NCI-H1092 treated with DMSO at 0.1 percent for 48 hours (cell line): ENCODE results near the gene SPATA24.
"Not testable (repeated sequence)": the region's sequence is repeated elsewhere in the genome, so short reads cannot be mapped to it uniquely, and the experiment has no call there.

Experiments
- DNase-seq: peaks from one replicate; lab custom pipeline; 2025; lab: John Stamatoyannopoulos, UW

SPATA24 gene

DNA sequence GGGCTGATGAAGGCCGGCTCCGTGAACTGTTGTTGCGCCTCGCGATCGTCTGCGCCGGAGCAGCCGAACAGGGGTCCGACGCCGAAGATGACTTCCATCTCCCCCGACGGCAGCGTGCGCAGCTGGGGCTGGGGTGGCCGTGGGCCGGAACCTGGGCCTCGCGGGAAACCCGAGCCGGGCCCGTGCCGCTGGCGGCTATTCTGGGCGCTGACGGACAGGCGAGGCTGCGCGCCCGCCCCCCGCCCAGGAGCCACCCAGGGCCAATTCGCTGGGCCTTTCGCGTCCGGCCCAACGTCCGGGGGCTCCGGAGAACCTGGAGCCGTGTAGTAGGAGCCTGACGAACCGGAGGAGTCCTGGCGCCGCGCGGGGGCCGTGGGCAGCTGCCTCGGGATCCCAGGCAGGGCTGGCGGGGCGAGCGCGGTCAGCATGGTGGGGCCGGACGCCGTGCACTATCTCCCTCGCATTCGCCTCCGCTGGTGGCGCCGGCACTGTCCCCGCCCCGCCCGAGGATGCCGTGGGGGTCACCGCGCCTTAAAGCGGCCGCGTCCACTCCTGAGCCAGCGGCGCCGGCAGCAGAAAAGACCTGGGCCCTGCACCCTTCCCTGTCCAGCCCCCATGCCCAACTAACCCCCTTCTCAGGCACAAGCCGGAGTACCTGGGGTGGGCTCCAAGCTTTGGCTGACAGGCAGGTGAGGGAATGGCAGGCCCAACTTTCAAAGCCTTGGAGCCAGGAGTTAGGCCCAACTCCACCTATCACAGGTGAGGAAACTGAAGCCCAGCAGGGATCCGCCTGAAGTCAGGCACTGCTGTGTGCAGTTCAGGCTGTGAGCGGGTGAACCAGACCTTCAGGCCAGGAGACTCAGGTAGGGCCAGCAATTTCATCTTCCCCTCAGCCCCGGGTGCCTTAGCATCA is 9.0 kb downstream of the SPATA24 start, which contains the start of gene PROB1:
Gene PROB1 (minus strand): TSS at position 451 of the 913 bp plus-strand sequence. CDS start 23 bp downstream, at position 428.
- DNase-seq, result no peak

DNA sequence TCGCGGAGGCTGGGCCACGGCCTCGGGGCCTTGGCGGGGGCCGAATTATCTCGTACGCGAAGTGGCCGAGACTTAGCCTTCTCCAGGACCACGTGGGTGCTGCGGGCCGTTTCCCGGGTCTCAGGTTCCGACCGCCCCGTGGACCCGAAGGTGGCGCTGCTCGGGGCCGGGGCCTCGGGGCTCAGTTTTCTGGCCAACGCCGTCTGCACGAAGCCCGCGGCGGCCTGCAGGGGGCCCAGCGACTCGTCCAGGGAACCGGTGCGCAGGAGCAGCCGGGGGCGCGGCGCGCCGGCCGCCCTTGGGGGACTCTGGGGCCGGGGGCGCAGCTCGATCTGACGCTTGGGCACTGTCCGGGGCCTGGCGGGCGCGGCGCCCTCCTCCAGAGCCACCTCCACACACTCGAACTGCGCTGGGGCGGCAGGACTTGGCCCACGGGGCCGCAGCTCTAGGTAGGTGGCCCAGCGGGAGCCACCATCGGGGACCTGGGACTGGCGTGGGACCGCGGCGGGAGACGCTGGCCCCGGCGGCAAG is 9.7 kb downstream of the SPATA24 start:
- DNase-seq, result no peak

DNA sequence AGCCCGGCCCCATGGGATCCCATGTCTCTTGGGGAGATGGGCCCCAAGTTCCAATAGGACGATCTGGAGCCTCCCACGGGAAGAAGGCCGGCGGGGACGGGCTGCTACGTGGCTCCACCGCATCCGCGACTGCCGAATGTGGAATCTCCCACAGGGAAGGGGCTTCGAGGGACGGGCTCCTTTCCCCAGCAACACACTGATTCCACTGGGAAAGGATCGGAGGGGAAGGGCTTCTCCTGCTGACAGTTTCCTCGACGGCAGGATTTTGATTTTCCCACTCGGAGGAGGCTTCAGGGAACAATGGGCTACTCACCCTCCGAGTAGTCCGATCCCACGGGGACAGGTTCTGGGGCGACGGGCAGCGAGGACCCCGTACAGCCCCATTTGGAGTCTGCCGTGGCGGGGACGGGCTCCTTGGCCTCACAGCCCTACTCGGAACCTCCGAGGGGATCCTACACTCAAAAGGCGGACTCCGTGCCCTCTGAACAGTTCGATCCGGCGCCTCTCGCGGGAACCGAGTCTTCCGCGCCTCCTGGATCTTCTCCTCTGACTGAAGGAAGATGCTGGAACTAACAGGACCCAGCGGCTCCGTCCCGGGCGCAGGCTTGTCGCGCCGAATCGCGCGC is 10.3 kb downstream of the SPATA24 start:
- DNase-seq, result no peak

DNA sequence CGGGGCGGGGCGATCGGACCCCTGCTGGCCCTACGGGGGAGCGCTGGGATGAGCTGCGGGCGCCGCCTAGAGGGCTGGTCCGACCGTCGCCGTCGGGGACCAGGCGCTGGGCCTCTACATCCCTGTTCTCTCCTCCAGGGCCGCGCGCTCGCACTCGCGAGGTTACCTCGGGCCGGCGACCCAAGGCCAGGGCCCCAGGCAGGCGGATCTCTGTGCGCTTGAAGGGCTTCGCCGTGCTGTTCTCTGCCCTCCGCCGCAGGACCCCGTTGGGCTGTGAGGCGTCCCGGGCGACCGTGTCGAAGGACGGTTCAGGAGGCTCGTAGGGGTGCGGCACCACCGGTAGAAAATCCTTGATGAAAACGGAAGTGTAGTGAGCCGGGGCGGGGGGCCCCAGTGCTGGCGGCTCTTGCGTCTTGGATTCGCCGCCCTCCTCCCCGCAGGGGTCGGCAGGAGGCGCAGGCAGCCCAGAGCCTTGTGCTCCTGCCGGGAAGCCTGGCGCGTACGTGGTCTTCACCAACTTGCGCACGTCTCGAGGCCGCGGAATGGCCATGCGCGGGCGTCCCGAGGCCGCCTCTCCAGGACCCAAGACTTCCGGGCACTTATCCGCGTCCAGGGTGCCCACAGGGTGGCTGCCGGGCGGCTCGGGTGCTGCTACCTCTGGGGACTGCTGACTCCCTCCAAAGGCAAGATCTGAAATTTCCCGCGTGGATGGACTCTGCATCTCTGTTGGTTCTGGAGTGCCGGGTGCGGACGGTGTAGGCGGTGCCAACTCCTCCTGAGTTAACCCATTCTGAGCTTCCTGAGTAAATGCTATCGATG is 11.0 kb downstream of the SPATA24 start:
- DNase-seq, result peak; percentile 41

DNA sequence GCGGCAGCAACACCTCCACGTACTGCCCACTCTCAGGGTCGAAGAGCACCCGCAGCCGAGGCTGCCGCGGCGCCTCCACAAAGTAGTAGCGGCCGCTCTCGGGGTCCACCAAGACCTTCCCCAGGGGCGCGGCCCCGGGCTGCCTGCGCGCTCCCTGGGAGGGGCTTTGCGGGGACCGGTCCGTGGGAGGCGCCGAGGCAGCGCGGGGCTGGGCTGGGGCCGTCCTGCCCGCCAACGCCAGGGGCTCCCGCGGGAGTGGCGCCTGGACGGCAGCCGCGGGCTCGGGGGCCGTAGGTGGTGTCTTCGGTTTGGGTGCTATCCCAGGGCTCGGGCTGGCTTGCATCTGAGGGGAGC is 11.6 kb downstream of the SPATA24 start:
- DNase-seq, result no peak

DNA sequence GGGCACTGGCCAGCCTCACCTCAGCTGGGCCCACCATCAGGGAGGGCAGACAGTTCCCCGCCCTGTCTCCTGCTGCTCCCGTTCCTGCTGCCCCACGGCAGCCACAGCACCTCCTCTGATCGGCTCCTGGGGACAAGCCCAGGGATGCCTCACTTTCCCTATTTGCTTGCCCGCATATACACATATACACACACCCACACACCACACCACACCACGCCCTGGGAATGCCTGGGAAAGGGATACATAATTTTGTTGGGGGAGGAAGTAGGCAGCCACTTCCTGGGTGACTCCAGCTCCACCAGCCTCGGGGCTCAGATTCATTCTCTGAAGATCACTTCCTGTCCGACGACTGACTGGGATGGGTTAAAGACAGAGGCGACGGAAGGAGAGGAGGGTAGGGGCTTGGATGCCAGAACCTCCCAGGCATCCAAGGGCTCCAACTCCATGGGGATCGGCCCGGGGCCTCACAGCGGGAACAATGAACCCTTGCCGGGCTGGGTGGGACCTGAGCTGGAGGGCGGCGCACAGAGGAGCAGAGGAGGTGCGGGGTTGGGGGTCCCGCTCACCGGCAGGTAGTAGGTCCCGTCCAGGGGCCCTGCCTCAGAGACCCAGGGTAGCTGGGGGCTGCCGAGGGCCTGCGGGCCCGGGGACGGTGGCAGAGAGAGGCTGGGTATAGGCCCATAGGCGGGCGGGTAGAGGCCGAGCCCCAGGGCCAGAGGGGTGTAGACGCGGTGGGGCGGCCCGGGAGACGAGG is 12.1 kb downstream of the SPATA24 start:
- no peak for DNase-seq

DNA sequence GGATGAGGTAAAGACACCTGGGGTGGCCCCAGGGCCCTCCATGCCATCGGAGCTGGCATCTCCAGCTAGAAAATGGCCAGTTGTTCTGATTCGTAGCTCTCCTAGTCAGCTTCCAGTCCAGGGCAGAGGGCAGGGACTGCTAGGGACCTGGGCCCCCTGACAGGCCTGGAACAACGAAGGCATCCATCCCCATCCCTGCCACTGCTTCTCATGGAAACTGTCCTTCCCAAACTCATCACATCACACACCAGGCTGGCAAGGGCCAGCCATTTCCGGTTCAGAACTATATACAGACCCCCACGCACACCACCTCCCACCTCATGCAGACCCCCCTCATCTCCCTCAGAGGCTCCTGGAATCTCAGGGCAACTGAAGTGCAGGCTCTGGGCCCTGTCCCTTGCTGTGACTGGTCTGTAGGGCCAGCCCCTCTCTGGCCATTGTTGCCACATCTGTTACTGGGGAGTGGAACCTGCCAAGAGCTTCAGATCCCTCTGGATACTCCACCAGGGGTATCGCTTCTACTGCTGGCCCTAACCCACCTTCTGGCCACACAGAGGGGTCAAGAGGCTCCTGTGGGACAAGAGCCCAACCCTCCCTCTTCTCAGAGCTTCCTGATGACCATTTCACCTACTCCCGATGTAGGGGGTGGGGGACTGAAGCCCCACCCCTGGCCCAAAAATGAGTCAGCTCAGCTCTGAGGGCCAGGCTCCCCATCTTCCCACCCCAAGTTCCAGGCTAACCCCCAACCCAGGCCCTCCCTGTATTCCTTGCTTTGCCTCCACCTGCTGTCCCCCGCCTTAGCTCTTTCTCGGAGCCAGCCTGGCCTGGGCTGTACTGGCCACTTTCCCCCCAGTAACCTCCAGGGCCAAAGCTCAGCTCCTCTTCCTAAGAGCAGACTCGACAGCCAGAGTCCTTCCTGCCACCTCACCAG is 13.0 kb downstream of the SPATA24 start:
- DNase-seq, result no peak

DNA sequence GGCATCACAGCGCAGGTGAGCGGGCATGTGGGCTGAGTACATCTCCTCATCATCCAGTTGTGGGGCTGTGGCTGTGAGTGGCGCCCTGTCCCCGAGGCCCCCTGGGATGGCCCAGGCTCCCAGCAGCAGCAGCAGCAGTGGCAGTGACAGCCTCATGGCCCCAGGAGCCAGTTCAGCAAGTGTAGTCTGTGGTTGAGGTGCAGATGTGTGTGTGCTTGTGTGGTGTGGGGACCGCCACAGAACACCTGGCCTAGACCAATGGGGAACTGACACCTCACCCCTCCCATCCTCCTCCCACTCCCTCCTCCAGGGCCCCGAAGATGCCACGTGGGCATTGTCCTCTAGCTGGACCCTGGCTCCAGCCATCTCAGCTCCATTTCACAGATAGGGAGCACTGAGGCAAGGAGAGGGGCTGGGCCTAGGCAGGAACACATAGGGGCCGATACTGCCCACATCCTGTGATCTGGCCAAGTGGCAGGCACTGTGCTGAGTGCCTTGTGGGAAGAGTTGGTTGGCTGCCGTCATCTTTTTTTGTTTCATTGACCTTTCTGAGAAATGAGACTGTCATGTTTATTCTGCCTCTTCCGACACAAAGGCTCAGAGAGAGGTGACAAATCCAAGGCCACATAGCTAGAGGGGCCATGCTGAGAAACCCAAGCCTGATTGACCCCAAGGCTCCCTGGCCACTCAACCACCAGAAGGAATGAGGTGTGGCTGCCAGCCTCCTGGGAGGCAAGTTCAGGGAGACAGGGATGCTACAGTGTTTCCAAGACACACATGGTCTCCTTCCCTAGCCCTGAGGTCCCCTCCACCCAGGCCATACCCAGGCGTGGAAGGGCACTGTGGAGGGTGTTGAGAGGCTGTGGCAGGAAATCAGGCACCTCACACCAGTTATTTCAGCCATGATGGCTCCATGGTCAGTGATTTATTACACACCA is 13.9 kb downstream of the SPATA24 start, which contains the start of gene MZB1:
Gene MZB1 (minus strand): TSS at position 213 of the 938 bp plus-strand sequence. CDS start 57 bp downstream, at position 156.
- DNase-seq, result no peak

DNA sequence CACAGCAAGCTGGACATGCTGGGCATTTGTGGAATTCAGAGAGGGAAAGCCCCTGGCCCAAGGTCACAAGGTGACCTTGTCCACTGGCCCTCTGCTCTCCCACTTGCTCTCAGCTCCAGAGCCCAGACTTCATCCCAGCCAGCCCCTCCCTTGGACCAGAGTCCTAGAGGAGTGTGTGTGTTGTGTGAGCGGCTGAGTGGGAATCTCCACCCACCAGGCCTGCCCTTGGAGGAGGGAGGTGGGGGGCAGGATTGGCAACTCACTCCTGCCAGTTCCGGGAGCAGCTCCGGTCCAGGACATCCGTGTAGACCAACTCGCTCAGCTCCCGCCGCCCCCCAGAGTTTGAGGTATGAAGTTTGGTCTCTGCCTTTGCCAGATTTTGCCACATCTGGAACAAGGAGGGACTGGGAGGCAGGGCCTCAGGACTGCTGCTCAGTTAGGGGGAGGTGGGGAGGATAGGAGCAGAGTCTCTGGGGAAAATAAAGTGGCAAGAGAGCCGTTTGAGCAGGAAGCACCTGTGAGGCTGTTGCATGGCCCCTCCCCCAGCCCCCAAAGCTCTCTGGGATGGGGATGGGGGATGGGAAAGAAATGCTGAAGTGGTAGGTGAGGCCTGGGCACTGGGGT is 15.6 kb downstream of the SPATA24 start:
- no peak for DNase-seq

DNA sequence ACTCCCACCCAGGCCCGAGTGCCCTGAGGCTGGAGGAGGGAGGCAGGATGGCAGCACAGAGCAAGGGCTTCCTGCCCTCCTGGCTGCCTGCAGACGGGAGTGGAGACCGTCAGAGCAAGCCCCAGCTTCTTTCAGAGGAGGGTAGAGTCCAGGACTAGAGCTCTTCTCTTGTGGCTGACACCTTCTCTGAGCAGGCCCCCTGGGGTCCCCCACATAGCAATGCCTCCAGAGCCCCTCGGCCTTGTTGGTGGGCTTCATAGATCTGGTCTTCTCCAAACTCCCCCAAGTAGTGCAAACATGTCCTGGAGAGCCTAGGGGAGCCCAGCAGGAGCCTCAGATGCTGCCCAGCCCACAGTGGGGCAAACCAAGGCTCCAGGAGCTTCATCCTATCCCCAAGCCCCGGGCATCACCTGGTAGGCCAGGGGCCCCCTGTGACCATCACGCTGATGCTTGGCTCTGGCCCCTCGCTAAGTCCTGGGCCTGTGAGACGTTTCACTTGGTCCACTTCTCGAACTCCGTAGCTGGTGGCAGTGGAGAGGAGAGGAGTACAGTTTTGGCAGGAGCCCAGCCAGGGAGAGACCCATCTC is 16.2 kb downstream of the SPATA24 start:
- no peak for DNase-seq

DNA sequence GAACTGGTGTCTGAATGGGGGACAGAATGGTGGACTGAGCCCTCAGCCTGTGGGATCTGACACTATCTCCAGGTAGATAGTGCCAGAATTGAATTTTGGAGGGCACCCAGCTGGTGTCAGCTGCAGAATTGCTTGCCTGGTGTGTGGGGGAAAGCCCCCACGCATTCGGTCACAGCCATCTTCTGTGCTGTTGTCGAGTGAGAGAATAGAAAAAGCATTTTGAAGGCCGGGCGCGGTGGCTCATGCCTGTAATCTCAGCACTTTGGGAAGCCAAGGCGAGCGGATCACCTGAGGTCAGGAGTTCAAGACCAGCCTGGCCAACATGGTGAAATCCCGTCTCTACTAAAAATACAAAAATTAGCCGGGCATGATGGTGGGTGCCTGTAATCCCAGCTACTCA is 16.9 kb downstream of the SPATA24 start:
- not testable (repeated sequence) for DNase-seq

DNA sequence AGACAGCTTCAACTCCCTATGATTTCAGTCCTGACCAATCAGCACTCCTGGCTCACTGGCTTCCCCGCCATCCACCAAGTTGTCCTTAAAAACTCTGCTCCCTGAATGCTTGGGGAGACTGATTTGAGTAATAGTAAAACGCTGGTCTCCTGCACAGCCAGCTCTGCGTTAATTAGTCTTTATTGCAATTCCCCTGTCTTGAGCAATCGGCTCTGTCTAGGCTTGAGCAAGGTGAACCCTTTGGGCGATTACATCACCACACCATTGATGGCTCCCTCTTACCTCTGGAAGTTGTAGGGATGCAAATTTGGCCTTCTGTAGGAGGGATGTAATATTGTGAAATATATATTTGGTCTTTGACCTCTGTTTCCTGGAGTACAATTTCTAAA is 17.8 kb downstream of the SPATA24 start:
- no peak for DNase-seq

DNA sequence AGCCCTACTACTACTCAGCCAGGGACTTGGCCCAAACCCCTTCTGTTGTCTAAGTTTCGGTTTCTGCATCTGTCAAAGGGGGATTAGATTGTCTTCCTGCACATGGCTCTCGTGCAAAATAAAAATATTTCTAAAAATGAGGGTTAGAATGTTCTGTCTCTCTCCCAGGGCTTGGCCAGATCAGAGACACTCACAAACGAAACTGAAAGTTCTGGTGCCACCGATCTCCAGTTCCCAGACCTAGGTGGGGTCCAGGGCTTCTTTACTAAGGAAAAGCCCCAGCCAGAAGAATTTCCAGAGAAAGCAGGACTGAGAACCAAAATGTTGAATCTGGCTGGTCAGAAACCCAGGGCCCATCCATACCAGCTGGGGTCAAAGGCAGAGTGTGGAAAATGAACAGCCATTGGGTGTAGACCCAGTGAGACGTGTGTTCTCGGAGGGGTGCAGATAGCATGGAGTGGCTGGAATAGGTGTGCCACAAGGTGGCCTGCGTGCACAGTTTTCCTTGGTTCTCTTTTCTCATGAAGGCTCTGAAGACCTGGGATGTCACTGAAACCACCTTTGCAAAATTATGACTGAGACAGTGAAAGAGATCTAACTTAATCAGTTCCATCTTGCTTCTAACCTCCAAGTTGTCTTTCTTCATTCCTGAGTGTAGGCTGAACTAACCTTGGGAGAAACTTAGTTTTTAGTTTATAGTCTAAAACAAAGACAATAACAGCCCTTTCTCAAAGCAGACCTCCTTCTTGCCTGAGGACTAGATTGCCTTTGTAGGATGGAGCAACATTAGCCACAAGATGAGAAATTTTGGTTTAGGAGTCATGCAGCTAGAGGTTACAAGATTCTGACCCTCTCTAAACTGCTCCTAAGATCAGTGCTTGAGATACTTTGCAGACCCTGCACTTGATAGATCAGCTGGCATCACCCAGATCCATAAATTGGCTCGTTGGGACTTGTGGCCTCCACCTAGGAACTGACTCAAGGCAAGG is 18.5 kb downstream of the SPATA24 start:
- no peak for DNase-seq

DNA sequence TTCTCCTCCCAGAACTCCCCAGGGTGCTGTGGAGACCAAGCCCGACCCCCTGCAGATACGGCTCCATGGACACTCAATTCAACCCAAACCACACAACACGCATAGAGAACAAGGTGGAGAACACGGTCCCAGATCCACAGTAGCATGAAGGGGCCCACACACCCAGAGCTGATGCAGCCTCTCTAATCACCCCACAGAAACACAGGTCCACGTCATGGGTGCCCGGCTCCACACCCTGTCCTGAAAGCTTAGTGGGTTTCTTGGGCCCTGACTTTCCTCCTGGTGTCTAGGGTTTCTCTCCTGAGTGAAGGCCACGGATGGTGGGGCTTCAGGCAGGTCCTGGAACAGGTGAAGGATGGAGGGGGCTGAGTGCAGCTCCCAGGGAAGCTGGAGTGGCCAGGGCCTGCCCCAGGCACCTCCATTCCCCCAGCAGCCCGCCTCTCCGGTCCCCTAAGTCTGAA is 19.3 kb downstream of the SPATA24 start:
- no peak for DNase-seq

DNA sequence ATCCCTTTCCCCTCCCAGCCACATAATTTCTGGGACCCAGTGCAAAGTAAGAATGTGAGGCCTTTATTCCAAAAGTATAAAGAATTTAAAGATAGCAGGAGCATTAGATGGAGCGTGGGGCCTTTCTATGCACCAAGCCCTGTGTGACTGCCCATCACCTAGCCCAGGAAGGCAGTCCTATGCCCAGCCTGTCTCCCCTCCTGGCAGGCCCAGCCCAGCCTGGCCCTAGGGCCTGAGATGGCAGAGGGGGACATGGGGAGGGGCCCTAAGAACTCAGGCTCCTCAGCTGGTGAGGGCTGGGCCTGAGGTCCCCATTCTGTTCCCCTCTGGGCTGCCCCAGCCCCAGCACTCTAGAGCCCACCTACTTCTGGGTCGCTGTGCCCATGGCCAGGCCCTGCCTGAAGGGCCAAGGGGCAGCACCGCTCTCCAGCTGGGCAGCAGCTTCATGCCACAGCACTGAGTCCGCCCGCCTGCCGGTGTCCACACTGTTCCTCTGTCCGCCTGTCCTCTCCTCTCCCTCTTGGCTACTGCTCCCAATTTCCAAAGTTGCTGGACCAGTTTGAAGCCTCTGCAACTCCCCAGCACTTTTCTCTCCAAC is 19.8 kb downstream of the SPATA24 start:
- DNase-seq, result no peak

DNA sequence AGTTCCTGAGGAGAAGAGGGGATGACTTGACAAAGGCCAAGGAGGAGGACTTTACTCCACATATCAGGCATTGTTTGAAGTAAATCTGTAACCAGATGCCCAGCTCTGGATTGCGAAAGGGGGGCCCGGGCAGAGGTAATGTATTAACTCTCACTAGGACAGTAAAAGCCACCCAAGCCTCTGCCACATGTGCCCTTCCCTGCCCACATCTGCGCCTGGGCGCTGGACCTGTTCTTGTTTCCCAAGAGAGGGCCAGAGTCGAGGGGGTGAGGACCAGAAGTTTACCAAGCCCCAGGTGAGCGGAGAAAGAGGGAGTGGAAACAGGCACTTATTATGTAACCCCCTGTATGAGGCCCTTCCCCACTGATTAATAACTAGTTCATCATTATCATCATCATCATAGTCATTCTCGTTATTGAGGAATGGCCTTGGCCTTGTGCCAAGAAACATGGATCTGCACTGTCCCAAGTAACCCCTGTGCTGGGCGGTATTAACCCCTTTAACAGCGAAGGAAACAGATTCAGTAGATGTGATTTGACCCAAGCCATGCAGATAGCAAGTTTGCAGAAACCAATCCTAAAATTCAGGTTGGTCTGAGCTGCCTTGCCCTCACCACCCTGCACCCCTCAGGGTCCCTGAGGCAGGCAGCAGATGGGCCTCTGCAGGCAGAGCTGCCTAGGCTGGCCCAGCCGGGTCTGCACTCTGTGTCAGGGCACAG is 20.5 kb downstream of the SPATA24 start, which contains the start of gene SLC23A1:
Gene SLC23A1 (minus strand): TSS at position 23 of the 718 bp plus-strand sequence. CDS start 44 bp downstream, outside the sequence.
- no peak for DNase-seq
